GM21723 (cell line): ENCODE results near the gene NISCH.

Source experiments
- ATAC-seq: cut with Tn5 transposase; IDR thresholded peaks from one replicate; pipeline ENCODE4 v1.9.1; 2021; ENCODE audit warnings: mild to moderate bottlenecking, moderate library complexity; ENCODE audit not compliant: unreplicated experiment

The NISCH gene

GRCh38 chr3:52470920-52471319, 15.5 kb downstream of the NISCH start:
- no peak for ATAC-seq

- no peak for ATAC-seq
Measured at GRCh38 chr3:52471371-52472238, 16.2 kb downstream of the NISCH start.

GRCh38 chr3:52472239-52473000, 17.0 kb downstream of the NISCH start:
- no peak for ATAC-seq

- ATAC-seq: no peak
Measured at GRCh38 chr3:52473026-52473425, 17.6 kb downstream of the NISCH start.

- no peak for ATAC-seq
Measured at GRCh38 chr3:52477076-52477795, 21.8 kb downstream of the NISCH start.

- ATAC-seq: no peak
Measured at GRCh38 chr3:52477796-52478095, 22.3 kb downstream of the NISCH start.

GRCh38 chr3:52479037-52479876, 23.9 kb downstream of the NISCH start:
- no peak for ATAC-seq

- ATAC-seq: no peak
Measured at GRCh38 chr3:52479877-52480575, 24.6 kb downstream of the NISCH start.

- ATAC-seq: no peak
Measured at GRCh38 chr3:52480768-52481715, 25.6 kb downstream of the NISCH start.

GRCh38 chr3:52481819-52482521, 26.6 kb downstream of the NISCH start:
- ATAC-seq: no peak

GRCh38 chr3:52483081-52483480, 27.7 kb downstream of the NISCH start:
- no peak for ATAC-seq

- ATAC-seq: no peak
Measured at GRCh38 chr3:52483577-52484381, 28.4 kb downstream of the NISCH start.

- ATAC-seq: no peak
Measured at GRCh38 chr3:52484680-52485461, 29.5 kb downstream of the NISCH start.

- no peak for ATAC-seq
Measured at GRCh38 chr3:52487050-52487787, 31.8 kb downstream of the NISCH start.

- ATAC-seq: no peak
Measured at GRCh38 chr3:52487788-52488691, 32.6 kb downstream of the NISCH start.
